Activated naive CD4-positive, alpha-beta T cell treated with anti-CD3 and anti-CD28 coated beads, Interleukin-2, amount 10 ng/mL, durations not matched to agents 7 days and 5 days (primary cell): ENCODE measurements around the gene CTDNEP1.
A peak's percentile ranks its signal among the peaks of the same experiment; 100 is the strongest.

ENCODE experiments used
- CTCF ChIA-PET: fragments of 350-600 bp; sonication (Branson Sonifier 250); formaldehyde crosslinking; loops from one replicate; lab custom pipeline; 2021; ENCODE audit warnings: antibody characterized with exemption; lab: Charles Lee
- DNase-seq: peaks from one replicate; pipeline ENCODE4 v3.0.0-alpha.2; 2020
- H3K27ac Mint-ChIP-seq: one replicate; pipeline ENCODE4 v1.8.0; 2021; ENCODE audit warnings: mild to moderate bottlenecking, moderate library complexity, mixed read lengths
- H3K27me3 Mint-ChIP-seq: one replicate; pipeline ENCODE4 v1.8.0; 2021; ENCODE audit warnings: mild to moderate bottlenecking, mixed read lengths
- H3K36me3 Mint-ChIP-seq: one replicate; pipeline ENCODE4 v1.8.0; 2021; ENCODE audit warnings: mixed read lengths
- H3K4me1 Mint-ChIP-seq: one replicate; pipeline ENCODE4 v1.8.0; 2021; ENCODE audit warnings: mixed read lengths
- H3K4me3 Mint-ChIP-seq: one replicate; pipeline ENCODE4 v1.8.0; 2021; ENCODE audit warnings: mild to moderate bottlenecking, moderate library complexity, mixed read lengths
- H3K9me3 Mint-ChIP-seq: one replicate; pipeline ENCODE4 v1.8.0; 2021; ENCODE audit warnings: mixed read lengths

Gene CTDNEP1

GRCh38 chr17:7215136-7215638 is 36.3 kb downstream of the CTDNEP1 start:
- CTCF ChIA-PET: no interaction called here
- peak overlapping the region; percentile 92 for H3K27ac Mint-ChIP-seq
- no peak for DNase-seq
- peaks cover 47% of the 10 kb centered on the region for H3K27me3 Mint-ChIP-seq
- no peaks in the 10 kb centered on the region for H3K9me3 Mint-ChIP-seq
- peaks cover 64% of the 10 kb centered on the region for H3K4me1 Mint-ChIP-seq
- peaks cover 2% of the 10 kb centered on the region for H3K36me3 Mint-ChIP-seq
- peak overlapping the region; percentile 83 for H3K4me3 Mint-ChIP-seq

- H3K27me3 Mint-ChIP-seq: peaks cover 52% of the 10 kb centered on the region
- peaks cover under 1% of the 10 kb centered on the region for H3K36me3 Mint-ChIP-seq
- peak overlapping the region; percentile 83 for H3K4me3 Mint-ChIP-seq
- peak overlapping the region; percentile 92 for H3K27ac Mint-ChIP-seq
- peak; percentile 99 for DNase-seq
- CTCF ChIA-PET: interaction anchor here (0.8 to 1.0 kb wide), 2 partner anchors 20 to 79 kb away, joined by 3 to 4 read pairs; partner anchors contain the start of gene DVL2
- H3K4me1 Mint-ChIP-seq: peaks cover 60% of the 10 kb centered on the region
- no peaks in the 10 kb centered on the region for H3K9me3 Mint-ChIP-seq
Measured at GRCh38 chr17:7214300-7215135, 37.0 kb downstream of the CTDNEP1 start.

GRCh38 chr17:7213895-7214299 is 37.6 kb downstream of the CTDNEP1 start:
- Mint-ChIP-seq H3K27me3 (peaks cover 55% of the 10 kb centered on the region), H3K9me3 (no peaks in the 10 kb centered on the region), H3K27ac (peak overlapping the region; percentile 92), H3K4me3 (peak overlapping the region; percentile 83), H3K36me3 (no peaks in the 10 kb centered on the region), H3K4me1 (peaks cover 54% of the 10 kb centered on the region)
- CTCF ChIA-PET: interaction anchor here (0.8 to 1.0 kb wide), 2 partner anchors 20 to 78 kb away, joined by 3 to 4 read pairs; partner anchors contain the start of gene DVL2
- DNase-seq: no peak

- DNase-seq: no peak
- CTCF ChIA-PET: no interaction called here
- Mint-ChIP-seq H3K4me3 (no peak overlapping the region), H3K9me3 (no peaks in the 10 kb centered on the region), H3K4me1 (peaks cover 38% of the 10 kb centered on the region), H3K27me3 (peaks cover 67% of the 10 kb centered on the region), H3K27ac (no peak overlapping the region), H3K36me3 (no peaks in the 10 kb centered on the region)
Measured at GRCh38 chr17:7211491-7212273, 39.9 kb downstream of the CTDNEP1 start.

- Mint-ChIP-seq H3K27ac (no peak overlapping the region), H3K36me3 (peaks cover under 1% of the 10 kb centered on the region), H3K4me1 (peaks cover 37% of the 10 kb centered on the region), H3K9me3 (no peaks in the 10 kb centered on the region), H3K27me3 (peaks cover 60% of the 10 kb centered on the region), H3K4me3 (no peak overlapping the region)
- DNase-seq: no peak
- CTCF ChIA-PET: interaction anchor here (0.8 to 1.3 kb wide), 2 partner anchors 48 to 163 kb away, joined by 3 read pairs; no protein-coding TSS in a partner anchor
Measured at GRCh38 chr17:7208754-7209460, 42.6 kb downstream of the CTDNEP1 start.

GRCh38 chr17:7208027-7208571 is 43.4 kb downstream of the CTDNEP1 start:
- Mint-ChIP-seq H3K4me3 (no peak overlapping the region), H3K27ac (no peak overlapping the region)
- CTCF ChIA-PET: no interaction called here

GRCh38 chr17:7207120-7208001 is 44.2 kb downstream of the CTDNEP1 start:
- Mint-ChIP-seq H3K27ac (no peak overlapping the region), H3K9me3 (no peaks in the 10 kb centered on the region), H3K4me1 (peaks cover 35% of the 10 kb centered on the region), H3K36me3 (peaks cover 1% of the 10 kb centered on the region), H3K4me3 (no peak overlapping the region), H3K27me3 (peaks cover 51% of the 10 kb centered on the region)
- DNase-seq: no peak
- CTCF ChIA-PET: no interaction called here

More at GRCh38 chr17:7208027-7208571, 43.4 kb downstream of the CTDNEP1 start:
- peaks cover 53% of the 10 kb centered on the region for H3K27me3 Mint-ChIP-seq
- DNase-seq: no peak
- peaks cover 34% of the 10 kb centered on the region for H3K4me1 Mint-ChIP-seq
- H3K36me3 Mint-ChIP-seq: peaks cover 1% of the 10 kb centered on the region
- H3K9me3 Mint-ChIP-seq: no peaks in the 10 kb centered on the region

- peaks cover 36% of the 10 kb centered on the region for H3K27me3 Mint-ChIP-seq
- DNase-seq: no peak
- H3K27ac Mint-ChIP-seq: peak overlapping the region; percentile 85
- peaks cover 1% of the 10 kb centered on the region for H3K36me3 Mint-ChIP-seq
- H3K4me3 Mint-ChIP-seq: peak overlapping the region; percentile 53
- H3K9me3 Mint-ChIP-seq: no peaks in the 10 kb centered on the region
- CTCF ChIA-PET: interaction anchor here (1.1 kb wide), 1 partner anchor 15 kb away, joined by 3 read pairs; no protein-coding TSS in a partner anchor
- peaks cover 35% of the 10 kb centered on the region for H3K4me1 Mint-ChIP-seq
Measured at GRCh38 chr17:7205561-7205960, 46.0 kb downstream of the CTDNEP1 start.

GRCh38 chr17:7204828-7205461 is 46.6 kb downstream of the CTDNEP1 start:
- H3K9me3 Mint-ChIP-seq: no peaks in the 10 kb centered on the region
- peaks cover 1% of the 10 kb centered on the region for H3K36me3 Mint-ChIP-seq
- H3K27ac Mint-ChIP-seq: peak overlapping the region; percentile 85
- peaks cover 30% of the 10 kb centered on the region for H3K27me3 Mint-ChIP-seq
- CTCF ChIA-PET: no interaction called here
- peak overlapping the region; percentile 53 for H3K4me3 Mint-ChIP-seq
- H3K4me1 Mint-ChIP-seq: peaks cover 35% of the 10 kb centered on the region
- peak; percentile 96 for DNase-seq

- peak; percentile 39 for DNase-seq
- H3K4me1 Mint-ChIP-seq: peaks cover 35% of the 10 kb centered on the region
- H3K36me3 Mint-ChIP-seq: peaks cover 1% of the 10 kb centered on the region
- peaks cover 24% of the 10 kb centered on the region for H3K27me3 Mint-ChIP-seq
- CTCF ChIA-PET: no interaction called here
- peak overlapping the region; percentile 85 for H3K27ac Mint-ChIP-seq
- H3K4me3 Mint-ChIP-seq: peak overlapping the region; percentile 53
- no peaks in the 10 kb centered on the region for H3K9me3 Mint-ChIP-seq
Measured at GRCh38 chr17:7204336-7204735, 47.2 kb downstream of the CTDNEP1 start.

- H3K4me1 Mint-ChIP-seq: peaks cover 35% of the 10 kb centered on the region
- H3K27ac Mint-ChIP-seq: no peak overlapping the region
- peaks cover 1% of the 10 kb centered on the region for H3K36me3 Mint-ChIP-seq
- no peaks in the 10 kb centered on the region for H3K9me3 Mint-ChIP-seq
- CTCF ChIA-PET: no interaction called here
- no peak overlapping the region for H3K4me3 Mint-ChIP-seq
- DNase-seq: no peak
- H3K27me3 Mint-ChIP-seq: peaks cover 15% of the 10 kb centered on the region
Measured at GRCh38 chr17:7203391-7203790, 48.1 kb downstream of the CTDNEP1 start.

GRCh38 chr17:7196651-7197401 is 54.7 kb downstream of the CTDNEP1 start:
- CTCF ChIA-PET: interaction anchor here (0.6 kb wide), 1 partner anchor 18 kb away, joined by 3 read pairs; no protein-coding TSS in a partner anchor
- no peak overlapping the region for H3K27ac Mint-ChIP-seq

More at GRCh38 chr17:7196651-7197401, 54.7 kb downstream of the CTDNEP1 start:
- Mint-ChIP-seq H3K4me1 (no peaks in the 10 kb centered on the region), H3K4me3 (no peak overlapping the region), H3K9me3 (no peaks in the 10 kb centered on the region), H3K27me3 (no peaks in the 10 kb centered on the region), H3K36me3 (no peaks in the 10 kb centered on the region)
- no peak for DNase-seq
